Measurements from ENCODE around the gene CTBP2. TPM values are rescaled to one million over a fixed set of nuclear protein-coding genes. Genes with fewer than 3 reads are reported as not detected.

CTBP2 gene
- total RNA-seq, 1 experiment from 2014 or later = 191 TPM

GRCh38 chr10:124975977-124976514, 184.3 kb downstream of the CTBP2 start:
- POLR2A ChIA-PET = no interaction called here
- no peaks in the 10 kb centered on the region for H3K9me3 Mint-ChIP-seq
- 0 out of 2 replicates have a peak, but pooled peaks cover 3% of the 10 kb centered on the region for H3K4me1 Mint-ChIP-seq
- no peaks in the 10 kb centered on the region for H3K27me3 Mint-ChIP-seq (ENCODE audit: low read depth)
- no peak for DNase-seq (ENCODE audit: low spot score)
- CTCF ChIA-PET = interaction anchor here (0.7 kb wide), 1 partner anchor 525 kb away, joined by 3 read pairs; no protein-coding TSS in a partner anchor
- no peak overlapping the region for H3K4me3 Mint-ChIP-seq
- H3K27ac Mint-ChIP-seq = peak overlapping the region; percentile 24; the same call in 1 of the 2 replicates
- no peak for TF ChIP-seq STAT6 (CRISPR knock-in tag; conservative IDR thresholded peaks at IDR 0.05; ENCODE audit: low read depth)
- TF ChIP-seq IRF2 (CRISPR knock-in tag; IDR thresholded peaks at IDR 0.05; ENCODE audit: borderline replicate concordance, low read depth) = no peak
- no peak for TF ChIP-seq GABPB1 (CRISPR knock-in tag; IDR thresholded peaks at IDR 0.05)
- no peak for TF ChIP-seq ELF4 (CRISPR knock-in tag; IDR thresholded peaks at IDR 0.05; ENCODE audit: low read depth)
- no peak for TF ChIP-seq PREB (CRISPR knock-in tag; IDR thresholded peaks at IDR 0.05; ENCODE audit: borderline replicate concordance)
- TF ChIP-seq USF1 (CRISPR knock-in tag; IDR thresholded peaks at IDR 0.05) = no peak
- TF ChIP-seq ZNF423 (CRISPR knock-in tag; IDR thresholded peaks at IDR 0.05) = no peak
- TF ChIP-seq ZMAT4 (CRISPR knock-in tag; IDR thresholded peaks at IDR 0.05) = no peak
- TF ChIP-seq FOXP4 (CRISPR knock-in tag; IDR thresholded peaks at IDR 0.05) = no peak
- no peak for TF ChIP-seq ZNF281 (CRISPR knock-in tag; IDR thresholded peaks at IDR 0.05)
- no peak for TF ChIP-seq CDX4 (CRISPR knock-in tag; IDR thresholded peaks at IDR 0.05; ENCODE audit: borderline replicate concordance)
- no peak for TF ChIP-seq SMAD4 (CRISPR knock-in tag; IDR thresholded peaks at IDR 0.05)
- TF ChIP-seq ARID4B (CRISPR knock-in tag; IDR thresholded peaks at IDR 0.05; ENCODE audit: borderline replicate concordance) = no peak
- no peak for TF ChIP-seq SOX15 (CRISPR knock-in tag; IDR thresholded peaks at IDR 0.05)
- ATAC-seq = no peak
- peaks cover 18% of the 10 kb centered on the region for H3K36me3 Mint-ChIP-seq

Data from WTC11 (cell line).